Pons (tissue), 1 donor: ENCODE results near the gene REC8.
"Not testable (repeated sequence)": the region's sequence is repeated elsewhere in the genome, so short reads cannot be mapped to it uniquely, and the experiment has no call there.

ENCODE experiments used
- DNase-seq: peaks from one replicate; pipeline ENCODE4 v3.0.0-alpha.2; 2016; ENCODE audit warnings: low spot score

REC8 gene

DNA sequence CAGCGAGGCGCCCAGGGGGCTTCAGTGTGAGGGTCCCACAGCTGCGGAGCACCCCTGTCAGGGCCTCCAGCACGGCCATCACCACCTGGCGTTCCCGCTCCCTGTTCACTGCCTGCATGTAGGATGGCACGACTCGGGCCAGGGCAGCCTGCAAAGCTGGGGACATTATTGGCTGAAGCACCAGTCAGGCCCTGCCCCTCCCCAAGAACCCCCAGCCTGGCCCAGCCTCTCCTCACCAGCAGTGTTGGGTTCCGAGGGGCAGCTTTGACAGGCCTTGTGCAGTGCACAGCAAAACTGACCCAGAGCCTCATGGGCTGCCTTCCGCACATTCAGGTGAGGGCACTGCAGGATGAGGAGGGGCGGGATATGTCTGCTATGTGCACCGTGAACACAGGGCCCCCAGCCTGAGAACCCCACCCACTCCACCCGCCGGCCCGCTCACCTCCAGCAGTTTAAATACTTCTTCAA is 11.2 kb downstream of the REC8 start:
- no peak for DNase-seq

DNA sequence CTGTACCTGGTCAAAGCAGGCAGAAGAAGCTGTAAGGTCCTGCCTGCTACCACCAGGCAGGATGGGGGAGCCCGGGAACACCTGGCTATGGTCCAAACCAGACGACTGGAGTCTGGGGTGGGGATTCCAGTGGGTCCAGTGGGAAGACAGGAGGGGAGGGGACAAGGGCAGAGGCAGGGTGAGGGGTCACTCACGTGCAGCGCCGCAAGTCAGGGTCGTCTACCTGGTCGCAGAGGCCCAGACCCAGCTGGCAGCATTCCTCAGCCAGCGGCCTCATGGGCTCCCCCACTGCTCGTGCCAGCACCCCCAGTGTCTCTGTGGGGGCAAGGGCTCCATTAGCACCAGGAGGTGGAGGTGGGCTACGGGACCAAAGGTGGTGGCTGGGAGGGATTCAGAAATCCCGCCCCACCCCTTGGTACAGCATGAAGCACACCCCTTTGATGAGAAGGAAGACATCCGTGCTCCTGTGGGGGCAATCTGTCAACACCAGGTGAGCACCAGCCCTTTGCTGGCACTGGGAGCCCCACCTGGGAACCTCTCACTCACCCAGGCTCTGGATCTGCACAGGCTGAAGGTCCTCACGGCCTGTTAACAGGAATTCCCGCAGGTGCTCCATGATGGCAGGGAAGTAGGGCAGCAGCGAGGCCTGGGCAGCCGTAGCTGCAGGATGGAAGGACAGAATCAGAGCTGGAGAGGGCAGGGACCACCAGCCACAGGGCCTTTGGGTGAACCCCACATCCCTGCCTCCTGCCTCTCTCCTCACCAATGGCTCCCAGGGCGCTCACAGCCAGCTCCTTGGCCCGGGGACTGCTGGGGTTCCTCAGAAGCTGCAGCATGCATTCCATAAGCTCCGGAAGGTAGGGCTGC is 12.5 kb downstream of the REC8 start:
- DNase-seq, result no peak

DNA sequence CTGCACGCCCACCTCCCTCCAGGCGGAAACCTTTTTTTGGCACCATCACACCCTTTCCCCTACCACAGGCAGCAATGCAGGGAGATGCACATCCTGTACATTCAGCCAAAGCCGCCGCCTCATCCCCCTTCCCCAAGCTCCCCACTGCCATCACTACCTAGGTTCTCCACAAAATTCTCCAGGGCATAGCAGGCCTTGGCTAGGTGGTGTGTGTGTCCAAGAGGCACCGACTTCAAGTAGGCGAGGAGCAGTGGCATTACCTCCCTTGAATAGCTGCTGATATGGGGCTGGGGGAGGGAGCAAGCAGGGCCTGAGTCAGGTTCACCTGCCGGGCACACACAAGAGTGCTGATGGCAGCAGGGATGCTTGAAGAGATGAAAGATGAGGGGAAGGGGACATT is 13.1 kb downstream of the REC8 start:
- no peak for DNase-seq

DNA sequence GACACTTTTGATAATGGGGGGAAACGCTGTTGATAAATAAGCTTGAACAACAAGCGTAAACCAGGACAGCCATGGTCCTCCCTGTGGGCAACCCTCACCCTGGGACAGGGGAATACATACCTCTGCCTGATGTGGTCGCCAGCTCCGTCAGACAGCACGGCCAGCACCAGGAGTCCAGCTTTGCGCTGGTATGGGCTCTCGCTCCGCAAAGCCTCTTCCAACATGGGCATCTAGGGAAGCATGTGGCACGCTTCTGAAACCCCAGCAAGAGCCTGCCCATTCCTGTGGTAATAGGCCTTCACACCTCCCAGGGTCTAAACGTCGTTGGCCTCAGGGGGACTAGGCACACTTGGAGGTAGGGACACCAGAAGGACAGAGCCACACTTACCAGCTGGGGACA is 13.9 kb downstream of the REC8 start:
- DNase-seq, result no peak

DNA sequence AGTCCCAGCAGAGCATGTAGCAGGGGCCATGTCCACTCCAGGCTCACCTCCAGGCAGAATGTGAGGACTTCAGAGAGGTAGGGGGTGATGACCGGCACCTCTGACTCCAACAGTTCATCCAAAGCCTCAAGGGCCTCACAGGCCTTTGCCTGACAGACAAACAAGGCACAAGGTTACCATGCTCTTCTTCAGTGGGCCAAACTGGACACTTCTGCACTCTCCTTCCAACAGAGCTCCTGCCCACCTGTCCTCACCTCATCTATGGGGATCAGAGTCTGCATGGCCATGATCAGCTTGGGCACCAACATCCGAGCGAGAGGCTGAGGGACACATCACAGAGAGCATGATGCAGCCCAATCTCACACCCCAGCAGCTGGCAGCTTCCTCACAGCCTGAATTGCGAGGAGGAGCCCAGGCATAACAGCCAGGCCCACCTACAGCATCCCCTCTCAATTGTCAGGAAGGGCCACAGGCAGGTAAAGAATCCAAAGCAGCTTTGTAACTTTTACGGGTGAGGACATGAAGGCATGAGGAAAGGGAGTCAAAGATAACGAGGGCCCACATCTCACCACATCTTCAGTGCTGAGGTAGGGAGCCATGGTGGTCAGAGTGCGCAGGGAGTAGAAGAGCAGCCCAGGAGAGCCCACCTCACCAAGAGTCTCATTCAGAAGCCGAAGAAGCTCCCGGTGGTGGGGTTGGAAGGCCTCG is 15.1 kb downstream of the REC8 start:
- DNase-seq, result no peak

DNA sequence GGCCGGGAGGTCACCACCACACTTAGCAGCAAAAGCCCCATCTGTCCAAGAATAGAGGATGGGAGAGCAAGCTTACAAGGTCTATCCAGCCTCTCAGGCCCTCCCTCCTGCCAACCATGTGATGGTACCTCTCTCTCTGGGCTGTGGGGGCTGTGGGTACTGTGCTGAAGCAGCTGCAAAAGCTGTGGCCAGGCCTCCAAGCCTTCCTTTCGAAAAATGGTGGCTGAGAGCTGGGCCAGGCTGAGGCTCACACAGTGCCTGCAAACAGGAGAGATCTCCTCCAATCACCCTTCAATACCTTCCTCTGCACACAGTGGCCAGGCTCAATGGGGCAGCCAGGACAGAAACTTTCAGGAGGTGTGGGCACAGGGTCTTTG is 15.6 kb downstream of the REC8 start:
- DNase-seq, result no peak

- DNase-seq, result peak; percentile 93
Observed at GRCh38 chr14:24188251-24189058, 16.6 kb downstream of the REC8 start, which contains the start of gene IPO4. TSS of gene IPO4 (minus strand) at chr14:24188816. CDS start at chr14:24188787, 29 bp downstream.

GRCh38 chr14:24189059-24189375 is 17.1 kb downstream of the REC8 start:
- DNase-seq, result no peak

DNA sequence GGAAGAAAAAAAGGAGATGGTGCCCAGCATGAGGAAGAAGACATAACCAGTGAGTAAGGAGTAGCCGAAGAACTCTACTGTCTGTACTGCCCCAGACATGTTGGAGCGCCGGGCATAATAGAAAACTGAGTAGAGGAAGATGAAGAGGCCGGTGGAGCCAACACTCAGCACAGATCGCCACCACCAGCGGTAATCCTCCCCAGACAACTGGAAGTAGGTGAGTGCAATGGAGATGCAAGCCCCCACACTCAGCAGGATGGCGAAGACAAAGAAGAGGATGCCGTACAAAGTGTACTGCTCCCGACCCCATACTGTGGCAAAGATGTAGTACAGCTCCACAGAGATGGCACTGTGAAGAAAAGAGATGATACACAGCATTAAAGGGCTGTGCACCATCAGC is 17.6 kb downstream of the REC8 start:
- no peak for DNase-seq

DNA sequence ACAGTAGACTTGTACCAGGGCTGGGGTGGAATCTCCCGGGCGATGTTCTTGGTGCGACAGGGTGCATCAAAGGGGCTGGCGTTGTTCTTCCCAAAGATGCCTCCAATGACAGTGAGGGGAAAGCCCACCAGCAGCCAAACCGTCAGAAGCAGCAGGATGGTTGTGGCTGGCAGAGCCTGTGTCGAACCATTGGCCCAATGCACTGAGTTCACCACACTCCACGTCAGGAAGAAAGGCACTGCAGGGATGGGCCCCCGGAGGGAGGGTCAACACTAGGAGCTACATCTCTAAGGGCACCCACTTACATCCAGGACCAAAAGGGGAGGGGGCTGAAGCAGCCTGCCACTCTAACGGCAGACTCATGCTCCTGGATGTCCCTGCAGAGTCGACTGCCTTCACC is 18.5 kb downstream of the REC8 start:
- DNase-seq, result no peak

- DNase-seq, result no peak
Observed at GRCh38 chr14:24192933-24193332, 21.1 kb downstream of the REC8 start.

DNA sequence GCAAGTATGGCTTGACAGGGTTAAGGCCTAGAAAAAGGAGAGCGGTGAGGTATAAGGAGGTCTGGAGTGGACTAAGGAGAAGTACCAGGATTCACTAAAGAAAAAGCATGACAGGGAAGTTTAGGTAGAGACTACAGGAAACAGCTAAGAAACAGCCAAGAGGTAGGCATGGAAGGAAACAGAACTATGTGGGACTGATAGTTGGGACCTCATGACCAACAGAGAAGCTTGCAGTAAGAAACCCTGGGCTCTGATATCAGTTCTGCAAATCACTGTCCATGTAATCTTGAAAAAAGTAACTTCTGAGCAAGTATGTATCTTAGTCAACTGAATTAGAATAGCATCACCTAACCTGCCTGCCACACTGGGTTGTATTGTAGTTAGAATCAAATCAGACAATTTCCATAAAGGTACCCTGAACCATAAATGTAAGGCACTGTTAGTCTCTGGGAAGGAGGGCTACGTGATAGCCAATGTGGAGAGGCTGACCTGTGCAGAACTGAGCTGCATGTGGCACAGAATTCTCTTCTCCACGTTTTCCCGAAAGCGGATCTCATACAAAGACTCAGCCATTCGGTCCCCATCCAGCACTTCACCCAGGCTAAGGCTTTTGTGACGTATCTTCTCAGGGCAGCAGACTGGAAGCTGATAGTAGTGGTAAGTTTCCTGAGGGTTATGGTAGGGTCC is 22.4 kb downstream of the REC8 start:
- no peak for DNase-seq

- no peak for DNase-seq
Observed at GRCh38 chr14:24194873-24195185, 22.9 kb downstream of the REC8 start.

DNA sequence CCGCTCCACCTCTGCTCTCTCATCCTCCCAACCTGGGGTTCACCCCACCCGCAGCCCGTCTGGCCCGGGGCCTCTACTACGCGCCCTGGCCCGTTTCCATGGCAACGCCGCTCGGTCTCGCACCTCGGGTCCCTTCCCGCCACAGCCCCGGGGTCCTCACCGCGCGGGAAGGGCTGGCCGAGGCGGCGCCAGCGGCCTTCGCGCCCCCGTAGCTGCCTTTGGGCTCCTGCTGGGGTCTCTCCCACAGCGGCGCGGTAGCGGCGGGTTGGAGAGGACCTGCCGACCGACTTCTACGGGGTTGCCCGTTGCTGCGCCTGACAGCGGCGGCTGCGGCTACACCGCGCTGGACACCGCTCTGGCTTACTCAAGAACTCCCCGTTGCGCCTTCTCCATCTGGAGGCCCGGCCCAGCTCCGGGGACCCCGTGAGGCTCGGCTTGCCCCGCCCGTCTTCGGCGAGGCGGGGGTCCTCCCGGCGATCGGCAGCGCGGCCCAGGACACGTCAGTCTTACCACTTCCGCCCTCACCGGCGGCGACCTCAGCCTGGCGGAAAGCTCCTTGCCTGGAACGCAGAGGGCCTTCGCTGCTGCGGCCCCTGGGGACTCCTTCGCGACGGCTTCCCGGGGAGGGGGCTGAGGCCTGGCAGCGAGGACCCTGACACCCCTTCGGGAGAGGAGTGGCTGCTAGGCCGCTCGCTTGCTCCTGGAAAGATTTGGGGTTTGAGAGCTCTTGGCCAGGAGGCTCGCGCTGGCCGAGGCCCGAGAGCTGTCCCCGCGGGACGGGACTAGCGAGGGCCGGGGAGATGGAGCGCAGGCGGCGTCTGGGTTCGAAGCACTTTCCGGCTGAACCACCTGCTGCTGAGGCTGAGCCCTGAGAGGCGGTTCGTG is 23.5 kb downstream of the REC8 start, which contains the start of gene TM9SF1:
Gene TM9SF1, minus strand, starts transcription at position 256 of the 885 bp plus-strand sequence. CDS start 422 bp downstream, outside the sequence.
- peak; percentile 68 for DNase-seq

- DNase-seq, result no peak
Observed at GRCh38 chr14:24196071-24197055, 24.5 kb downstream of the REC8 start.

DNA sequence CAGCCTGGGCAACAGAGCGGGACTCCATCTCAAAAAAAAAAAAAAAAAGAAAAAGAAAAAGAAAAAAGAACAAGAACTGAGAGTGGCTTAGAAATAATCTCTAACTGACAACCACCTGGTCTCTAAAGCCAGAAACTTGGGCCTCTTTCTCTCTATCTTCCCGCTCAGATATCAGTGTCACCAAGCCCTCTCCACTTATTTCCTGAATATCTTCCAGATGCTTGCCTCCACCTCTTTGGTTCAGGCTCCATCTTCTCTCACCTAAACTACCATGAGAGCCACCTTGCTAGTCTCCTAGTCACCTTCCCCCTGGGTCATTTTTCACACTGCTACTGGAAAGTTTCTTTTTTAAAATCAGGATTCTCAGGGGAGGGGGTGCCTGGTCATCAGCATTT is 25.2 kb downstream of the REC8 start:
- no peak for DNase-seq

GRCh38 chr14:24198814-24199524 is 27.1 kb downstream of the REC8 start:
- DNase-seq, result no peak

- not testable (repeated sequence) for DNase-seq
Observed at GRCh38 chr14:24202538-24202937, 30.7 kb downstream of the REC8 start.

DNA sequence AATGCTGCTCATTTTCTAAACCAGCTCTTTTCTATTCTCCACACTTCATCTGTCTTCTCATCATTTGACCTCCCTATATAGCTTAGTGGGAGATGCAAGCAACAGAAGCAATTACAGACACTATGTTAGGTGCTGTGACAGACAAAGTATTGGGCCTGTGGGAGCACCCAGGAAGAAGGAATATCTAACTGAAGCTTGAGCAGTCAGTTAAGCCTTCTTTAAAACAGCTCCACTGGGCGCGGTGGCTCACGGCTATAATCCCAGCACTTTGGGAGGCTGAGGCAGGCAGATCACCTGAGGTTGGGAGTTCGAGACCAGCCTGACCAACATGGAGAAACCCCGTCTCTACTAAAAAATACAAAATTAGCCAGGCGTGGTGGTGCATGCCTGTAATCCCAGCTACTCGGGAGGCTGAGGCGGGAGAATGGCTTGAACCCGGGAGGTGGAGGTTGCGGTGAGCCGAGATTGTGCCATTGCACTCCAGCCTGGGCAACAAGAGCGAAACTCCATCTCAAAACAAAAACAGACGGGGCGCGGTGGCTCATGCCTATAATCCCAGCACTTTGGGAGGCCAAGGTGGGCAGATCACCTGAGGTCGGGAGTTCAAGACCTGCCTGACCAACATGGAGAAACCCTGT is 31.5 kb downstream of the REC8 start:
- DNase-seq, result not testable (repeated sequence)
